ENCODE measurements around the gene NTF3.

- no peak for TF ChIP-seq CTCF (IDR thresholded peaks at IDR 0.05)
- TF ChIP-seq EZH2 (IDR thresholded peaks at IDR 0.05; ENCODE audit: borderline replicate concordance, insufficient read depth, low read depth, low read length, poor library complexity, severe bottlenecking) = no peak
Measured at GRCh38 chr12:5481645-5482044, 49.7 kb downstream of the NTF3 start.

Data from B cell (primary cell).